ENCODE data around the gene METTL16. TPM values are rescaled to one million over a fixed set of nuclear protein-coding genes. Genes with fewer than 3 reads are reported as not detected.

Gene METTL16
- total and polyA plus RNA-seq, 2 of the 8 experiments (the other 6 are each of a cell fraction or from before 2014, with no cell fraction given) = 22.8 to 59.4 TPM

GRCh38 chr17:2403044-2403443 is 108.6 kb downstream of the METTL16 start (continued):
- TF ChIP-seq ASH2L (IDR thresholded peaks at IDR 0.05; ENCODE audit: low read length) (no peak), USF2 (IDR thresholded peaks at IDR 0.05; ENCODE audit: low read length) (no peak)
